HG03442 (cell line): Measurements from ENCODE around the gene CDKN2A.
A peak's percentile ranks its signal among the peaks of the same experiment; 100 is the strongest.

ENCODE experiments used
- ATAC-seq: cut with Tn5 transposase; IDR thresholded peaks from one replicate; pipeline ENCODE4 v1.9.1; 2021; ENCODE audit warnings: mild to moderate bottlenecking, moderate library complexity; ENCODE audit not compliant: unreplicated experiment

The CDKN2A gene

DNA sequence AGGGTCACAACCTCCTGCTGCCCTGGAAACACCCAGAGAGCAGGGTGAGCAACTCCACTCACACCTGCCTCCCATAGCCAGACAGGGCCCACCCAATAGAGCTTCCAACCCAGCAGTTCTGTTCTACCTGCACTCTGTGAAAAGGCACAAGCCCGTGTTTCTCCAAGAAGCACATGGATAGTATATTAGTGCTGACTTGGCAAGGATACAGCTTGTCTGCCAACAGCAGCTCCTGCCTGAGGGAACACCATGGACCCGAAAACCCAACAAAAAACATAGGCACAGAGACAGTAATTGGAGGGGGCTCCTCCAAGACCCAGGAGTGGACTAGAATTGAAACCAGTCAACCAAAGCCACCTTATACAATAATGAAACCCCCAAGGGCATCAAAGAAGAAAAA lies 48.6 kb downstream of the CDKN2A start:
- ATAC-seq: no peak

DNA sequence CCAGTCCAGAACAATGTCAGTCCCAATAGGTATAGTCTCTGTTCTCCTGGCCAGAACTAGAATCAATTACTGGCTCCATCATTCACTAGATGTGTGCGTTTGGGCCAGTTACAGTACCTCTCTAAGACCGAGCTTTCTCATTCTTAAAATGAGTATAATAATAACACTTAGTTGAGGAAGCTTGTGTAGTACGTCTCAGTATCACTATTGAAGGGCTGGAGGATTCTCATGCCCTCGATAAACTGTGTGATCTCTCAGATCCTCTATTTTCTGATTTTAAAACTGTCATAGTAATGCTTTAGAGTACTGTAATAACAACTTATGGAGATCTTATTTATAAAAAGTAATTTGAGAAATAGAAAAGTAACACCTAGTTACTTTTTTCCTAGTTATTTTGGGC lies 50.7 kb downstream of the CDKN2A start:
- peak; percentile 55 for ATAC-seq

DNA sequence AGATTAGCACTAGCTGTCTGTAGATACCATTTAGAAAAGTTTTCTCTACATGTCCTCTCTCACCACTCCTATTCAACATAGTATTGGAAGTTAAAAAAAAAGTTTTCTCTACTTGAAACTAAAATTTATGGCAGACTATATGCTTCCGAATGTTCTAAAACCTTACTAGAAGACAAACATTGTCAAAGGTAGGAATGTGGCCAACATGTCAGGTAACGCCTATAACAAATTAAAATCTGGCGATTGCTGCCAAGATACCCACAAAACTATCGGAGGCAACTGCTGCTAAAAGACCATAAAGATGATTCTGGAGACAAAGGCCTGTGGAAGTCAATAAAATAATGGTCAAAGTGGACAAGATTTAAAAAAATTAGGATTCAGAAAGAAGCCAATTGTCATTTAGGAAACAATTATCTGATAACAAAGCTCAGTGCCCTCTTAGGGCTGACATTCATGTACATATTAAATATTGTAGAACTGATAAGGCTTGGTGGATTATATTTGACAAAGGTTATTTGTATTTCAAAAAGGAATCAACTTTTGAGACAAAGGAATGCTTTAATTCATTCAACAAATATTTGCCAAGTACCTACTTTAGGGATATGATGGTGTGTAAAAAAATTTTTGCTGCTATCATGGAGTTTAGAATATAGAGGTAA lies 52.7 kb downstream of the CDKN2A start:
- ATAC-seq: no peak

DNA sequence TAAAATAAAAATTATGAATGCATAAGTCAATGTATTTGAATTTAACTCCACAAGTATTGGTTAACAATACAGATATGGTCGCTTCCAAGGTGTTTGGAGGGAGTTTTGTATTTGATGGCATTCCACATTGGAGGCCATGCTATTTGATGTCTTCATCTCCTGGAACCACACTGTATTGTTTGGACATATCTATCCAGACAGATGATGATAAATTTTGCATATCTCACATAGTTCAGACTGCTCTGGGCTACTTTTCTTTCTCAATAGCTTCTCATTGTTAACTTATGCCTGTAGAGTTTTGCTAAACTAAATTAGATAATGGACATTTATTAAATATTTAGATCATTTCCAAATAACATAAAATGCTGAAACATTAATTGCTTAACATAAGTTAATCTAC lies 58.0 kb downstream of the CDKN2A start:
- ATAC-seq: no peak

DNA sequence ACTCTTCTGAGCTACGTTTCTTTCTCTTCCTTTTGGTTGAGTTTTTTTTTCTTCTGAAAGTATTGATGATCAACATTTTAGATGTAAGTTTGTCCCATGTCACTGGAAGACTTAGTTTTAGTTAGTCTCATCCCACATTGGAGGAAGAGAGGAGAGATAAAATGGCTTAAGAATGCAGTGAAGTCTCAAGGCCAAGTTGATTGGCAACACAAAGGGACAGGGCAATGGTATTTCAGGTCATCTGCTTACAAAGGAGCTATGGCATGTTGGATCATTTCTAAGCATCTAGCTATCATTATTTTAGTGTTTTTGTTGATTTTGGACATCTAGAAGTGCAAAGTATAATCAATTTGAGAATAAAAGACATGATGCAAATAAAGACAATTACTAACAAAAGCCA lies 58.6 kb downstream of the CDKN2A start:
- no peak for ATAC-seq

DNA sequence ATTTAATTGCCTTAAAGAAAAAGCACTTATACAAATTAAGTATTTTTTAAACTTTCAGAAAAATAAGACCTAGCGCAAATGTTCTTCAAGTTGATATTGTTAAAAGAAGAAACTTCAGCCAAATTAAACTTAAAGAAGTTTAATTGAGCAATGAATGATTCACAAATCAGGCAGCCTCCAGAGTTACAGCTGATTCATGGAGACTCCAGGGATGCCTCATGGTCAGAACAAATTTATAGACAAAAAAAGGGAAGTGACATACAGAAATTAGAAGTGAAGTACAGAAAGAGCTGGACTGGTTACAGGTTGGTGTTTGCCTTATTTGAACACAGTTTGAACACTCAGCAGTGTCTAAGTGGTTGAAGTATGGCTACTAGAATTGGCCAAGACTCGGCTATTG lies 60.3 kb downstream of the CDKN2A start:
- no peak for ATAC-seq

DNA sequence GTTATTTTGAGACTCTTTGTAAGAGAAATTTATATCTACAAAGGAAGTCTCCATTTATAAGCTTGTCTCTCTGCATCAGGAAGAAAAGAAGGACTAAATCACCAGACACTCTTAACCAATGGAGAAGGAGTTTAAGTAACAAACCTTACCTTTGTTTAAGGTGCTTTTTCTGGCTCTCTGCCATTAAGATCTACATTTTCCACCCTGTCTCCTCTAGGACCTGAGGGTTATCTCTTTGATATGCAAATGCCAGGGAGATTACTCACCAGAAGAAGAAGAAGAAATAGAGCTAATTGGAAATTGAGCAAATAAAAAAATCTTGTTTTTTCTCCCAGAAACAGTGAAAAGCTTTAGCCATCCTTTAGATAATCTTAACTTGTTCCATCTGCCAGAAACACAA lies 60.9 kb downstream of the CDKN2A start:
- no peak for ATAC-seq

DNA sequence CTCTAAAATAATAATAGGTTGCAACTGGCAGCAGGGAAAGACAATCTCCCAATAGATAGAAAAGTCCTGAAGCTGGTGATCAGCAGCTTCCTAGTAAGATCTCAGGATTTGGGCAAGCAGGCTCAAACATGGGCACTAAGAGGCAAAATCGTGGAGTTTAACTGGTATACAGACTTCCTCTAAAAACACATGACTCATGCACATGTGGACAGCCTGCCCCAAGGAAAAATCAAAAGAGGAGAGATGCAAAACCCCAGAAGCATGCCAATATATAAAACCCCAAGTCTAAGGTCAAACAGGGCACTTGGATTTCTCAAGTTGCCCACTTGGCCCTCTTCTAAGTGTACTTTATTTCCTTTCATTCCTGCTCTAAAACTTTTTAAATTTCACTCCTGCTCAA lies 62.8 kb downstream of the CDKN2A start:
- no peak for ATAC-seq

DNA sequence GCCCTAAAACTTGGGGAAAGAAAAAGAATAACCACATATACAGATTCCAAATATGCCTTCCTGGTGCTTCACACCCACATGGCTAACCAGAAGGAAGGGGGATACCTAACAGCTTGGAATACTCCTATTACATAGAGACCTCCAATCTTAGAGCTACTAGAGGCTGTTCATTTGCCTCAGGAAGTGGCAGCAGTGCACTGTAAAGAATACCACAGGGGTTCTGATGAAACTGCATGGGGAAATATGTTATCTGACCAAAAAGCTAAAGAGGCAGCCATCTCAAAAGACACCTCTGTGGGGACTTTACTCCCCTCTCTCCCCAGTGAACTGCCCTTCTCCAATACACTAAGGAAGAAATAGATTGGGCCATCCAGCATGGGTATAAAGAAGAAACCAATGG lies 66.4 kb downstream of the CDKN2A start:
- no peak for ATAC-seq

DNA sequence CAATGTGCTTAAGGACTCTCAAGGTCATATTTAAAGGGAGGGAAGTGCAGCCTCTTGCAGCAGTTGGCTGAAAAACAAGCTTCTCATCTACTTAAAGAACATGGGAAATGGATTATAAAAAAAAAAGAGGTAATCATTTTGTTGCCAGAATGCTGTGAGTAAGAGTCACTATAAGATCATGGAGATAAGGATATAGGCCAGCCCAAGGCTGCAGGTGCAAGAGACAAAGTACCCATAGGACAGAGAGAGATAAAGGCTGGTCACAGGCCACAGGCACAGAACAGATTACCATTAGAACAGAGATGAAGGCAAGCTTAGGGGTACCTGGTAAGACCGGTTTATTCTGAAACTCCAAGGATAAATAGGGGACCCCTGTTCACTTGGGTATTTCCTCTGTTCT lies 70.5 kb downstream of the CDKN2A start:
- no peak for ATAC-seq

DNA sequence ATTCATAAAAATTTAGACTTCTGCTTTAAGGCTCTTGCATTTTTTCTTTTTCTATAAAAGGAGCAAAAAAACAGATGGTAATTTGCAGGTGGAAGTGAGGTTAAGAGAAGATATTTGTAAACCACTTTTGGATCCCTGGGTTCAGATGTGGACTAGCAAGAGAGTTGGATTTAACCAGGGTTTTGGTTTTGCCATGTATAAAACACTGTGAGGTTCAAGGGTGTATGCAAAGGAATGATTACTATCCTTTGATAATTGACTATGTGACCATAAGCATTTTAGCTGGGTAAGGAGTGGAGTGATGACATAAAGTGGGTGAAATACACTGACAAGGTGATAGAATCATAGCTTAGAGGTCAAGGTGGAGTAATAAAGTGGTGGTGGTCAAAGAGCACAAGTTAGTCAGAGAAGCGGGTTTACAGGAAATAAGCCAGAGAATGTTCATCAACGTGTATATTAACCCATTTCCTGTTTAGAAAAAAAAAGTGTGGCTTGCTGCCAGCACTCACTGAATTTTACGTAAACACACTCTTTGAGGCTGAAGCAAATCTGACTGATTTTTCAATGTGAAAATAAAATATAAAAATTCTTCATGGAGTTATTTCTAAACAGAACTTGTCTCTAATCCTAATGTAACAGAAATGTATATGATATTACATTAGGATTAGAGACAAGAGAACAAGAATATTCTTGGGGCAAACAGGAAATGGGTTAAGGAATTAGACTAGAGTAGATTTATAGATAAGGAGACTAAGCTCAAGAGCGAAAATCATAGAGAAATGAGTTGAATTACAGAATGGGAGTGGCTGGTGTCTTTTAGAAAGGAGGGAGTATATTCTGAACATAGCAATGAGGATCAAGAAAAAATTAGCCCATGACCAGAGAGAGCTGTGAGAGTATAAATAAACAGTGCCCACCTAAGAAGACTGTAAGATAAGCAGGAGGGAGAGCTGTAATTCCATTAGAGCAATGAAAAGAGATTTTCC lies 74.5 kb downstream of the CDKN2A start:
- ATAC-seq: peak; percentile 86
